ENCODE measurements around the gene LHFPL4.

Gene LHFPL4

DNA sequence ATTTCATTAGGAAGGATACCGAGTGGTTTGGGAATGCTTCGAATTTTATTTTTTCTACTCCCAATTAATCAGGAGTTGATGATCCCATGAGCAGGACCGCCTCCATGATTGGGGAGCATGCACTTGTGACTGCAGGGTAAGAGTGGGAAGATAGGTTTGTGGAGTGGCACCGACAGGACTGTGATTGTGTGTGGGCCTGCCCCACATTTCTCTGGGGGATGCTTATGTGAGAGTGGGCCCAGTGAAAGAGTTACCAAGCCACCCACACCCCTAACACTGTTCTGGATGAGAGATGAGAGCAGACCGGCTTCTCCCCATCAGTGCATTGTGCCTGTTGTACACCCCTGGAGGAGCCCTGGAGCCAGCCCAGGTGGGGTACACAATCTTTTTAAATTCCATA, 76.7 kb downstream of the LHFPL4 start:
- DNase-seq (ENCODE audit: extremely low read depth in 1 of 2, low read depth in 1 of 2): no peak

DNA sequence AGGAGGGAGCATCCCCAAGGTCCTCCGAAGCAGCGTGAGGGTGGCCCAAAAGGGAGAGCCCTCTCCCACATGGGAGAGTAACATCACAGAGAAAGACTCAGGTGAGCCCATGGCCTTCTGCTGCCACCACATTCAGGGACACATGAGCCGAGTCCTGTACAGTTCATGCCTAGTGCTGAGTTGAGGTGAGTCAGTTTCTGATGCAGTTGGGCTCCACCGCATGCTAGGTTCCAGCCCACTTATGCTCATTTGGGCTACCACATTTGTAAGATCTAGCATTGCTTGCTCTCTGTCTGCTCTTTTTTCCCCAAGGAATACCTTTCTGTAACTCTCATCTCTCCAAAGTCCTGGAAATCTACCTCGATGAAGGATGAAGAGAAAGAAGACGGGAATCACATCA, 79.1 kb downstream of the LHFPL4 start:
- DNase-seq (ENCODE audit: extremely low read depth in 1 of 2, low read depth in 1 of 2): no peak

DNA sequence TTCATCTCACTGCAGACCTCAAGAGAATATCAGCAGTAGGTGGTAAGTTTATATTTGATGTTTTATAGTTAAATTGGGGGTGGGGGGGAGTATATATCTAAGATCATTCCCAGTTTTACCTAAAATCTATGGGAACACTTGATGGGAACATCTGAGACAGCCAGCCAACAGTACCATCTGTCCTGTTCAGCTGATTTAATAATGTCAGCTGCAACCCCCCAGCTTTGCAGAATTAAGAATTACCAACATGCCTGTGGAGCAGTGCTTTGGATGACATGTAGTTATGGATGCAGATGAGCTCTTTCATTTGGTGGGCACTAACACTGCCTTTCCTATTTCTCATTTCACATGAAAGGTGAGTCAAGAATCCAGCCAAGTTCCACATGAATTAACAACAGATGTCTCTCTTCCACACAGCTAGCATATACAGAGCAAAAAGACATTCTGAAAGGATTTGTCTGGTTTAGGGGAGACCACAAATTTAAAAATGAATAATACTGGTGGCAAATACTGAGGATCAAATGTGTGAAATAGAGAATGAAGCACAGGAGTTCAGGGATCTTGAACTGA, 80.0 kb downstream of the LHFPL4 start:
- no peak for DNase-seq (ENCODE audit: extremely low read depth in 1 of 2, low read depth in 1 of 2)

DNA sequence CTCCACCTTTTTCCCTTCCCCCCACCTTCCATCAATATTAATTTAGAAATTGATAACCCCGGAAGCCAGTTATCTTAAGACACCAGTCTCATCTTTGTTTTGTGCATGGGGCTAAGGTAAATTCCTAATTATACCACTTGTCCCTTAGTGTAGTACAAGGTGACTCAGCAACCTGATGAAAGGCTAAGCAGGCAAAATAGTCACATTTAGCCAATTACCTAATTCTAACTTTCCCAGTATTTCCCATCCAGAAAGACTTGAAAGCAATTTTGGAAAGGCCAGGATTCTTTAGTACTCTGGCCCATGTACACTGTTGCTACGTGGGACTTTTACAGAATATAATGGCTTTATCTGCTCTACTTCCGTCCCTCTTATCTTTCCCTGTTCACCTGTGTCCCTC, 83.6 kb downstream of the LHFPL4 start:
- DNase-seq (ENCODE audit: extremely low read depth in 1 of 2, low read depth in 1 of 2): no peak

DNA sequence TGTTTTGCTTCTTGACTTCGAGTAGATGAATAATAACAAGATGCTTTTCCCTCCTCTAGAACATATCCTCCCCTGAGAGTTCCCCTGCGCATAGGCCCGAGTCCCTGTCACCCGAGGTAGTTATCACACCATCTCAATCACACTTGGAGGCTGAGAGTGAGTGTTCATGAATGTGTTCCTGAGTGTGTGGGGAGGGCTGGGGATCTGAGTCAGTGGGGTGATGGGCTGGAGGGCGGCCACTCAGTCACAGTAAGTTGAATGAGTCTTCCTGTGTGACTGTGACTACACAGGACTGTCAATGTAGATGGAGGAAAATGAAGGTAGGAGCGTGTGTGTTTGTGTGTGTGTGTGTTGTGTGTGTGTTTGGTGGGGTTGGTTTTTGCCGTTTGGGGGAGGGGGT, 85.2 kb downstream of the LHFPL4 start:
- peak in 1 of 2 donors; percentile 37 for DNase-seq (ENCODE audit: extremely low read depth in 1 of 2, low read depth in 1 of 2)

DNA sequence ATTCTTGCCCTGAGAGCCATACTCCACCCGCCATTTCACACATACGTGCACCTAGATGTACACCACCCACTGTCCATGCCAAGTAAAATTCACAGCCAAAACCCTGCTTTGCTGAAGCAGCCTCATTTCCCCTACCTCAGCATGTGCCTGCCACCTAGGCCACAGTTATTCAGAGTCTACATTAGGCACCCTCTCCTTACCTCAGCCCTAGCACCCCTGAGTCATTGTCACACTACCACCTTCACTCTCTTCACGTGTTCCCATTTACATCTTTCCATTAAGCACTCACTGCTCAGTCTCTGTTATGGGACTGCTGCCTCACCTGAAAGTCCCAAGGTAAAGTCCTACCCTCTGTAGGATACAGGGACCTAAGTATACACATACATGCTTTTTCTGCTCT, 86.2 kb downstream of the LHFPL4 start:
- DNase-seq (ENCODE audit: extremely low read depth in 1 of 2, low read depth in 1 of 2): no peak

DNA sequence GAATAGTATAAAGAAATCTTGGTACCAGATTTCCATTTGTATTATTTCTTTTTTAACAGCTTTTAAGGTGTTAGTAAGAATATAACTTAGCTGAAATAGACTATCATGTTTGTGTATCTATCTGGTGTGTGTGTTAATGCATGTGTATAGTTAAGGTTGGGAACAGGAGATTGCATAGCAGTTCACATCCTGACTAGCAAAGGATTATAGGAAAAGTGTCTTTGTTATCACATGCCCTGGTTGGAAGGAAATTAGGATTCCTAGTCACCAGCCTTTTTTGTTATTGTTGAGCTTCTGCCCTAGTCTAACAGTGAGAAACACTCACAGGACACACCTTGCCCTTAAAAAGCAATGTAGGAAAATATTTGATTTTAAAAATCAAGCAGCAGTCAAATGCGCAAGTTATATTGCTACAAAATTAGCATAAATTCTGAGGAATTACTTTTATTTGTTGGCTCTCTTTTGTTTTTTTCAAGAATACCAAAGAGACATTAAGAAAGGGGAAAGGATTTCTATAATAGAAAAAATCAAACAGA, 98.0 kb downstream of the LHFPL4 start:
- DNase-seq (ENCODE audit: extremely low read depth in 1 of 2, low read depth in 1 of 2): no peak

DNA sequence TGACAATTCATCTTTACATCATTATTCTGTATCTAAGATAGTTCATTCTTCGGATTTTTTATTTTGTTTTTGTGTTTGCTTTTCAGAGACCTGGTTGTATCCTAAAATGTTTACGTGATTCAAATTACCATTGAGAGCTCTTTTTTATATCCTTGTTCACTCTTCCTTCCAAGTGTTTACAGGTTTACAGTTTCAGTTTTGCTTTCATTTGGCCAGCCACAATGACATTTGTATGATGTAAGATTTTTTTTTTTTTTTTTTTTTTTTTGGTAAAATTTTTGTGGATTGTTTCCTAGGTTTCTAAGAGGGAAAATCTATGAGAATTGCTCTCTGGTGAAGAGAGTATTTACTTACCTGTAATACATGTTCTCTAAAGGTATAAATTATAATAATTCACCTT, 101.2 kb downstream of the LHFPL4 start:
- DNase-seq (ENCODE audit: extremely low read depth in 1 of 2, low read depth in 1 of 2): no peak

DNA sequence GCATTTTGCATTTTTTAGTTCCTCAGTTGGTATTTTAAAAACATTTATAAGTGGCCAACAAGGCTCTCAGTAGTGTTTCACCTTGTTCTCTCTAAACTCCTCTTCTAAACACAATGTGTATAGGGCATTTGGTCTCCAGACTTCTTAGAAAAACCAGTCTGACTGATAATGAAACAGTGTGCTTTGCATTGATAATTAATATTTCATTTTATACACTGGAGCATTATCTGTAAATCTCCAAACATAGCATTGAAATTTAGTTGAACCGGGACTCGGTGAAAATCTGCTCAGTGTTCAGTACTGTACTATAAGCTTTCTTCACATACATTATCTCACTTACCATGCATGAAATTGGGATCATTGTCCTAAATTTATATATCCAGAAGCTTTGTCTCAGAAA, 102.6 kb downstream of the LHFPL4 start:
- DNase-seq (ENCODE audit: extremely low read depth in 1 of 2, low read depth in 1 of 2): no peak

DNA sequence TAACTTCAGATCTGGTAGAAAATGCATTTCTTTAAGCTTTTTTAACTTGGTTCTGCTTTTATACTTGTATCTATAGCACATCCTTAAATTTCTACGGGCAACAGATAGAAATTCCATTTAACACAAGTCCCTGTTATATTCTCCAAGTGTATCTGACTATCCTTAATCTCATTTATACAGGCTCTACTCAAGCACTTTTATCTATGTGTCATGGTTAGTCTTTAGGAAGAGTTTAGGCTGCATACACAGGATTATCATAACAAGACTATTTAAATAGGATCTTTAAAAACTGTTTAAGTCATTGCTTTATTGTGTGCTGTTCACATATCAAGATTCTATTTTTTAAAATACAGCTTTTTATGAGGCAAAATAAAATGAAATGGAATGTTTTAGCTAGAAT, 103.5 kb downstream of the LHFPL4 start:
- DNase-seq (ENCODE audit: extremely low read depth in 1 of 2, low read depth in 1 of 2): no peak

DNA sequence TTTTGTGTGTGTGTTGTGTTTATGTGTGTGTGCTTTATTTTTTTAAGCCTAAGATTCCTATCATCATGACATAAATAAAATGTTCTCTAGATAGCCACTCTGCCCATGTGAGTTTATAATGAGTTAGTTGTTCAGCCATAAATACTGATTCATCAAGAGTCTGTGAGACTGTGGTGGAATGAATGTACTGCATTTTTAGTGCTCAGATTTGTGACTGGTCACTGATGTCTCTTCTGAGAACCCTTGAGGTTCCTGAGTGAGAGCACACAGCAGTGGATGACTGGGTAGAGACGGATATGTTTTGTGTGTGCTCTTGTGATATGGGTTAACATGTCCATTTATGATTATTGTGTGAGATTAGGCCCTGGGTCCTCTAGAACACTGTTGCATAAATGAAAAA, 105.0 kb downstream of the LHFPL4 start:
- no peak for DNase-seq (ENCODE audit: extremely low read depth in 1 of 2, low read depth in 1 of 2)
